GM23338 (cell line): ENCODE results near the gene NF1. TPM values are rescaled to one million over a fixed set of nuclear protein-coding genes. Genes with fewer than 3 reads are reported as not detected.
"Not testable (repeated sequence)": the region's sequence is repeated elsewhere in the genome, so short reads cannot be mapped to it uniquely, and the experiment has no call there.

ENCODE experiments used
- ATAC-seq: fragments of 200-7000 bp; cut with Tn5 transposase; 3 replicates; pipeline ENCODE4 v1.9.1; 2020
- DNase-seq: peaks from one replicate; pipeline ENCODE4 v3.0.0-alpha.2; 2015; ENCODE audit warnings: low spot score
- H2AFZ ChIP-seq: fragments of 200-600 bp; sonication (generic); 2 replicates; pipeline ENCODE4 v1.8.0; 2016; ENCODE audit warnings: antibody characterized with exemption, mild to moderate bottlenecking, moderate library complexity
- H3F3A ChIP-seq: fragments of 200-600 bp; sonication (generic); replicated peaks from 2 replicates; pipeline ENCODE4 v1.8.0; 2017; ENCODE audit warnings: antibody characterized with exemption, mixed run types, low read depth
- H3K27ac ChIP-seq: fragments of 200-600 bp; sonication (generic); 2 replicates; pipeline ENCODE4 v1.6.1; 2016; ENCODE audit warnings: low read depth
- H3K27me3 ChIP-seq: fragments of 200-600 bp; sonication (generic); 2 replicates; pipeline ENCODE4 v1.8.0; 2016; ENCODE audit warnings: mild to moderate bottlenecking, mixed run types, moderate library complexity; ENCODE audit not compliant: insufficient read depth
- H3K36me3 ChIP-seq: fragments of 200-600 bp; sonication (generic); 2 replicates; pipeline ENCODE4 v1.8.0; 2016; ENCODE audit warnings: mild to moderate bottlenecking; ENCODE audit not compliant: insufficient read depth
- H3K4me1 ChIP-seq: fragments of 200-600 bp; sonication (generic); 2 replicates; pipeline ENCODE4 v1.8.0; 2016; ENCODE audit warnings: mild to moderate bottlenecking, moderate library complexity; ENCODE audit not compliant: insufficient read depth
- H3K4me2 ChIP-seq: fragments of 200-600 bp; sonication (generic); 2 replicates; pipeline ENCODE4 v1.7.1; 2017; ENCODE audit warnings: mixed run types
- H3K4me3 ChIP-seq: fragments of 200-600 bp; sonication (generic); 2 replicates; pipeline ENCODE4 v1.6.1; 2016; ENCODE audit warnings: mixed run types
- H3K79me2 ChIP-seq: fragments of 200-600 bp; sonication (generic); replicated peaks from 2 replicates; pipeline ENCODE4 v1.8.0; 2017; ENCODE audit warnings: mild to moderate bottlenecking; ENCODE audit not compliant: insufficient read depth
- H3K9me2 ChIP-seq: fragments of 200-600 bp; sonication (generic); 2 replicates; pipeline ENCODE4 v1.8.0; 2017; ENCODE audit not compliant: insufficient read depth
- H4K20me1 ChIP-seq: fragments of 200-600 bp; sonication (generic); replicated peaks from 2 replicates; pipeline ENCODE4 v1.8.0; 2017; ENCODE audit warnings: mild to moderate bottlenecking; ENCODE audit not compliant: insufficient read depth
- H3K27ac Mint-ChIP-seq: 2 replicates; pipeline ENCODE4 v1.8.0; 2020; ENCODE audit warnings: inconsistent platforms, mild to moderate bottlenecking, moderate library complexity, mixed read lengths
- H3K27me3 Mint-ChIP-seq: 3 replicates; pipeline ENCODE4 v1.8.0; 2022; ENCODE audit warnings: low read depth, mild to moderate bottlenecking, moderate library complexity, mixed read lengths, inconsistent platforms; ENCODE audit not compliant: insufficient read depth, poor library complexity
- H3K36me3 Mint-ChIP-seq: 3 replicates; pipeline ENCODE4 v1.8.0; 2021; ENCODE audit warnings: low read depth, mild to moderate bottlenecking, inconsistent platforms, moderate library complexity, mixed read lengths
- H3K4me1 Mint-ChIP-seq: 3 replicates; pipeline ENCODE4 v1.8.0; 2020; ENCODE audit warnings: mild to moderate bottlenecking, inconsistent platforms, mixed read lengths
- H3K4me3 Mint-ChIP-seq: 3 replicates; pipeline ENCODE4 v1.8.0; 2021; ENCODE audit warnings: moderate library complexity, mild to moderate bottlenecking, inconsistent platforms, mixed read lengths
- H3K9me3 Mint-ChIP-seq: 3 replicates; pipeline ENCODE4 v1.8.0; 2020; ENCODE audit warnings: moderate library complexity, mild to moderate bottlenecking, inconsistent platforms, mixed read lengths
- CREB1 ChIP-seq: fragments of 250-450 bp; sonication (Bioruptor Pico); IDR thresholded peaks from 2 replicates; pipeline ENCODE4 v1.5.0; 2020; ENCODE audit warnings: low read depth, mild to moderate bottlenecking, moderate library complexity
- CTCF ChIP-seq, 2 experiments: fragments of 200-600 bp in 1 of 2; sonication (generic) in 1 of 2; conservative IDR thresholded peaks; 2 replicates each; pipeline versions ENCODE4 v1.5.1 to v1.6.1; 2016 to 2017; ENCODE audit warnings: antibody characterized with exemption in 2 of 2, low read depth in 2 of 2, mild to moderate bottlenecking in 2 of 2, moderate library complexity in 1 of 2
- EZH2phosphoT487 ChIP-seq: fragments of 200-600 bp; sonication (generic); IDR thresholded peaks from one replicate; pipeline ENCODE4 v1.8.1; 2018; ENCODE audit warnings: antibody characterized with exemption; ENCODE audit not compliant: unreplicated experiment
- JUNB ChIP-seq: IDR thresholded peaks from one replicate; pipeline ENCODE4 v1.6.1; 2016; ENCODE audit warnings: antibody characterized with exemption; ENCODE audit not compliant: unreplicated experiment
- POLR2AphosphoS5 ChIP-seq: IDR thresholded peaks from 2 replicates; pipeline ENCODE4 v1.6.1; 2016; ENCODE audit warnings: antibody characterized with exemption, low read depth
- ZNF462 ChIP-seq: fragments of 250-450 bp; sonication (Bioruptor Pico); IDR thresholded peaks from 2 replicates; pipeline ENCODE4 v1.5.0; 2020; ENCODE audit warnings: mild to moderate bottlenecking, moderate library complexity
- polyA plus RNA-seq: library from polyadenylated mRNA; unstranded; fragments of >200 nt; fragmentation: Nextera tagmentation; extraction: Ambion mirVana; gene quantifications from 2 replicates; pipeline ENCODE4 v1.2.1, GENCODE V29; 2016
- total RNA-seq: library from RNA; depleted of rRNA; stranded (reverse); fragments of >200 nt; shearing (Covaris generic); gene quantifications from 2 replicates; pipeline ENCODE4 v1.2.3, GENCODE V29; 2014
- TF ChIP-seq, protein P1 (sequence below): IDR thresholded peaks from 2 replicates; pipeline ENCODE4 v1.6.1; 2016; ENCODE audit warnings: antibody characterized with exemption

NF1 gene
- total and polyA plus RNA-seq, 2 experiments from 2014 or later, result 16.3 to 49.7 TPM

DNA sequence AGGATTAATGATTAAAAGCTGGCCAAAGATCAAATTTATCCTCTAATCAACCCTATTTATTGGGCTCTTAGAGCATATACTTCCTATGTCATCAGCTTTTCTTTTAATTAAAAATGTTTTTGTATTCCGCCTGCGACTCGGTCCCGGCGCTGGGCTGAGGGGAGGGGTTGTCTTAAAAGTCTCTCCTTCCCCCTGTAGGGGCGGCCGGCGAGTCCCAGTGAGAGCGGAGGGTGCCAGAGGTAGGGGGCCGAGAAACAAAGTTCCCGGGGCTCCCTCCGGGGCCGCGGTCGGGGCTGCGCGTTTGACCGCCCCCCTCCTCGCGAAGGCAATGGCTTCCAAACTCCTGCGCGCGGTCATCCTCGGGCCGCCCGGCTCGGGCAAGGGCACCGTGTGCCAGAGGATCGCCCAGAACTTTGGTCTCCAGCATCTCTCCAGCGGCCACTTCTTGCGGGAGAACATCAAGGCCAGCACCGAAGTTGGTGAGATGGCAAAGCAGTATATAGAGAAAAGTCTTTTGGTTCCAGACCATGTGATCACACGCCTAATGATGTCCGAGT, 250.5 kb downstream of the NF1 start:
- H3K36me3 ChIP-seq, ATAC-seq, H3K4me3 ChIP-seq, H3K27me3 ChIP-seq, H3K4me1 Mint-ChIP-seq, H3K79me2 ChIP-seq, H3K27me3 Mint-ChIP-seq, H4K20me1 ChIP-seq, H3K4me2 ChIP-seq, H3K4me1 ChIP-seq, DNase-seq, H3K36me3 Mint-ChIP-seq, H3K4me3 Mint-ChIP-seq, H2AFZ ChIP-seq, H3K9me2 ChIP-seq, H3K27ac ChIP-seq, H3K9me3 Mint-ChIP-seq, H3F3A ChIP-seq, H3K27ac Mint-ChIP-seq: not testable (repeated sequence)

GRCh38 chr17:31349454-31349853, 254.7 kb downstream of the NF1 start:
- Mint-ChIP-seq H3K36me3 (peaks cover 9% of the 10 kb centered on the region; the same call in 2 of the 3 replicates), H3K27ac (no peak overlapping the region), H3K27me3 (no peaks in the 10 kb centered on the region), H3K4me3 (no peak overlapping the region), H3K4me1 (no peaks in the 10 kb centered on the region), H3K9me3 (no peaks in the 10 kb centered on the region)
- no peak overlapping the region for H2AFZ ChIP-seq
- no peaks in the 10 kb centered on the region for H4K20me1 ChIP-seq
- TF ChIP-seq POLR2AphosphoS5 (no peak), CREB1 (CRISPR knock-in tag) (no peak), EZH2phosphoT487 (no peak), CTCF (conservative IDR thresholded peaks at IDR 0.05; ENCODE audit: low read depth in 2 of 2) (no peak)
- DNase-seq (no peak), ATAC-seq (no peak)
- H3K79me2 ChIP-seq, result no peaks in the 10 kb centered on the region
- H3K9me2 ChIP-seq, result no peaks in the 10 kb centered on the region
- H3K4me2 ChIP-seq, result no peak overlapping the region
- no peaks in the 10 kb centered on the region; the same call in 1 of the 2 replicates for H3K36me3 ChIP-seq
- H3F3A ChIP-seq, result no peaks in the 10 kb centered on the region
- H3K27ac ChIP-seq, result no peak overlapping the region
- no peaks in the 10 kb centered on the region for H3K27me3 ChIP-seq
- H3K4me3 ChIP-seq, result no peak overlapping the region
- H3K4me1 ChIP-seq, result no peaks in the 10 kb centered on the region

DNA sequence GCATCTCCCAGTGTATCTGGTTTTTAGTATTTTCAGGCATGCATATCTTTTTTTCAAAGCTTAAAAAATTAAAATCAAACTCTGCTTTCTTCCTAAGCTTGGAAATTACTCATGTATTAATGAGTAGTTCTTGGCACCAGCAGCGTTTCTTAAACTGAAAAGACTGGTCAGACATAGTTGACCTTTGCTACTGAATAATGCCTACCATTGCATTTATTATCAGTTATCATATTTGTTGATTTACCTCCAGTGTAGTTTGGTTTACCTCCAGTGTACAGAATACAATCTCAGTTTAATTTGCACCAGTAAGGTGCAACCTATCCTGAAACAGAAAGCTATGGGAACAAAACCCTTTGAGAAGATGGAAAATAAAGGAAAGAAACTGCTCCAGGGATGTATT, 261.2 kb downstream of the NF1 start:
- no peak overlapping the region for H3K27ac Mint-ChIP-seq
- H3K4me1 Mint-ChIP-seq, result no peaks in the 10 kb centered on the region
- no peaks in the 10 kb centered on the region for H3K9me3 Mint-ChIP-seq
- DNase-seq (no peak), ATAC-seq (no peak)
- no peak overlapping the region; the same call in 1 of the 2 replicates for H3K27ac ChIP-seq
- no peaks in the 10 kb centered on the region for H3K4me1 ChIP-seq
- no peaks in the 10 kb centered on the region for H4K20me1 ChIP-seq
- H2AFZ ChIP-seq, result no peak overlapping the region
- peaks cover 3% of the 10 kb centered on the region; the same call in 1 of the 2 replicates for H3K36me3 ChIP-seq
- no peaks in the 10 kb centered on the region for H3K79me2 ChIP-seq
- no peaks in the 10 kb centered on the region for H3K9me2 ChIP-seq
- no peaks in the 10 kb centered on the region for H3K27me3 Mint-ChIP-seq
- no peak overlapping the region for H3K4me3 Mint-ChIP-seq
- H3K27me3 ChIP-seq, result no peaks in the 10 kb centered on the region
- no peak overlapping the region for H3K4me3 ChIP-seq
- H3K36me3 Mint-ChIP-seq, result peaks cover 10% of the 10 kb centered on the region; the same call in 2 of the 3 replicates
- no peaks in the 10 kb centered on the region for H3F3A ChIP-seq
- no peak overlapping the region for H3K4me2 ChIP-seq
- no peak for TF ChIP-seq JUNB
- TF ChIP-seq ZNF462 (CRISPR knock-in tag), result no peak
- TF ChIP-seq, protein P1, sequence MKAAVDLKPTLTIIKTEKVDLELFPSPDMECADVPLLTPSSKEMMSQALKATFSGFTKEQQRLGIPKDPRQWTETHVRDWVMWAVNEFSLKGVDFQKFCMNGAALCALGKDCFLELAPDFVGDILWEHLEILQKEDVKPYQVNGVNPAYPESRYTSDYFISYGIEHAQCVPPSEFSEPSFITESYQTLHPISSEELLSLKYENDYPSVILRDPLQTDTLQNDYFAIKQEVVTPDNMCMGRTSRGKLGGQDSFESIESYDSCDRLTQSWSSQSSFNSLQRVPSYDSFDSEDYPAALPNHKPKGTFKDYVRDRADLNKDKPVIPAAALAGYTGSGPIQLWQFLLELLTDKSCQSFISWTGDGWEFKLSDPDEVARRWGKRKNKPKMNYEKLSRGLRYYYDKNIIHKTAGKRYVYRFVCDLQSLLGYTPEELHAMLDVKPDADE, result no peak
